ENCODE results near the gene MPZ.
"Not testable (repeated sequence)": the region's sequence is repeated elsewhere in the genome, so short reads cannot be mapped to it uniquely, and the experiment has no call there.

MPZ gene

DNA sequence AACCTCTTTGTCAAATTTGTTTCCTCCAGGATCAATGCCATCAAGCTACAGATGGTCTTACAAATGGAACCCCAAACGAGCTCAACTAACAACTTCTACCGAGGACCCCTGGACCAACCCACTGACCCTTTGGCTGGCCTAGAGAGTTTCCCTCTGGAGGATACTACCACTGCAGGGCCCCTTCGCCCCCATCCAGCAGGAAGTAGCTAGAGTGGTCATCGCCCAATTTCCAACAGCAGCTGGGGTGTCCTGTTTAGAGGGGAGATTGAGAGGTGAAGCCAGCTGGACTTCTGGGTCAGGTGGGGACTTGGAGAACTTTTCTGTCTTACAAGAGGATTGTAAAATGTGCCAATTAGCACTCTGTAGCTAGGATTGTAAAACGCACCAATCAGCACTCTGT is 52.7 kb downstream of the MPZ start:
- not testable (repeated sequence) for H3K9ac ChIP-seq (ENCODE audit: low read length); H3K4ac ChIP-seq (ENCODE audit: low read depth, low read length); H3K18ac ChIP-seq (ENCODE audit: low read length); H3K4me2 ChIP-seq (ENCODE audit: low read length); H2AK5ac ChIP-seq (ENCODE audit: low read length); DNase-seq; H3K4me1 ChIP-seq (ENCODE audit: control insufficient read depth, low read depth, low read length); H3K79me1 ChIP-seq (ENCODE audit: low read length); H3K27ac ChIP-seq (ENCODE audit: low read depth, low read length); H4K5ac ChIP-seq (ENCODE audit: low read length); H3K56ac ChIP-seq (ENCODE audit: low read length); H3K4me3 ChIP-seq (ENCODE audit: low read length); H2BK15ac ChIP-seq (replicated peaks; ENCODE audit: low read depth); H4K8ac ChIP-seq (ENCODE audit: low read depth, low read length); H3K79me2 ChIP-seq (ENCODE audit: control insufficient read depth, insufficient read depth, low read length); H3K23ac ChIP-seq (ENCODE audit: low read length); H3K36me3 ChIP-seq (ENCODE audit: control insufficient read depth, insufficient read depth, low read length); H2BK5ac ChIP-seq (ENCODE audit: low read length); H2BK120ac ChIP-seq (ENCODE audit: low read depth, low read length)
- peaks cover 16% of the 10 kb centered on the region for H3K27me3 ChIP-seq (ENCODE audit: insufficient read depth, low read length, poor library complexity)
- WGBS (ENCODE audit: extremely low coverage, insufficient coverage, low lambda C conversion rate) = no CpG with 5 or more reads among the region's 5 CpGs

DNA sequence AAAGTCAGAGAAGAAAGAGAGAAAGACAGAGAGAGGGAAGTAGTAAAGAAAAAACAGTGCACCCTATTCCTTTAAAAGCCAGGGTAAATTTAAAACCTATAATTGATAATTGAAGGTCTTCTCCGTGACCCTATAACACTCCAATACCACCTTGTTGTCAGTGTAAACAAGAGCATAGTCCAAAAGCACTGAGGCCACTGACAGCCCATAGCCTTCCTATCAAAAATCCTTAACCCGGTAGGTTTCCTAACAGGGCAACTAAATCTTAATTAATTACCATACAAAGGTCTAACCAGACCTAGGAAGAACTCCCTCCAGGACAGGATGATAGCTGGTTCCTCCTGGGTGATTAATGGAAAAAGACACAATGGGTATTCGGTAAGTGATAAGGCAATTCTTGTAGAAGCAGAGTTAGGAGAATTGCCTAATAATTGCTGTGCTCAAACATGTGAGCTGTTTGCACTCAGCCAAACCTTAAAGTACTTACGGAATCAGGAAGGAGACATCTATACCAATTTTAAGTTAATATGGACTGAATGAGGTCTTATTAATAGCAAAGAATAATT is 53.7 kb downstream of the MPZ start:
- not testable (repeated sequence) for H2BK5ac ChIP-seq (ENCODE audit: low read length)
- WGBS (ENCODE audit: extremely low coverage, insufficient coverage, low lambda C conversion rate) = no CpG with 5 or more reads among the region's 4 CpGs

DNA sequence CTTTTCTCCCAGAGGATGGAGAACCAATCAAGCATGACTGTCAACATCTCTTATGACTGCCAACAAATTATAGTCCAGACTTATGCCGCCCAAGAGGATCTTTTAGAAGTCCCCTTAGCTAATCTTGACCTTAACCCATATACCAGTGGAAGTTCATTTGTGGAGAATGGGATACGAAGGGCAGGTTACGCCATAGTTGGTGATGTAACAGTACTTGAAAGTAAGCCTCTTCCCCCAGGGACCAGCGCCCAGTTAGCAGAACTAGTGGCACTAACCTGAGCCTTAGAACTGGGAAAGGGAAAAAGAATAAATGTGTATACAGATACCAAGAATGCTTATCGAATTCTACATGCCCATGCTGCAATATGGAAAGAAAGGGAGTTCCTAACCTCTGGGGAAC is 54.5 kb downstream of the MPZ start:
- H3K4me3 ChIP-seq (ENCODE audit: low read length); H2BK15ac ChIP-seq (replicated peaks; ENCODE audit: low read depth); H4K5ac ChIP-seq (ENCODE audit: low read length); H3K23ac ChIP-seq (ENCODE audit: low read length); H3K4ac ChIP-seq (ENCODE audit: low read depth, low read length); H3K36me3 ChIP-seq (ENCODE audit: control insufficient read depth, insufficient read depth, low read length); H4K8ac ChIP-seq (ENCODE audit: low read depth, low read length); DNase-seq; H3K4me2 ChIP-seq (ENCODE audit: low read length); H3K18ac ChIP-seq (ENCODE audit: low read length); H3K4me1 ChIP-seq (ENCODE audit: control insufficient read depth, low read depth, low read length); H3K27ac ChIP-seq (ENCODE audit: low read depth, low read length); H2AK5ac ChIP-seq (ENCODE audit: low read length); H3K79me1 ChIP-seq (ENCODE audit: low read length); H2BK120ac ChIP-seq (ENCODE audit: low read depth, low read length); H3K9ac ChIP-seq (ENCODE audit: low read length); H2BK5ac ChIP-seq (ENCODE audit: low read length); H3K79me2 ChIP-seq (ENCODE audit: control insufficient read depth, insufficient read depth, low read length): not testable (repeated sequence)
- WGBS (ENCODE audit: extremely low coverage, insufficient coverage, low lambda C conversion rate) = no CpG with 5 or more reads among the region's 5 CpGs
- Histone ChIP-seq H3K27me3 (ENCODE audit: insufficient read depth, low read length, poor library complexity) (peaks cover 14% of the 10 kb centered on the region), H3K56ac (ENCODE audit: low read length) (peak overlapping the region; percentile 49)

More for the DNA sequence above, 53.7 kb downstream of the MPZ start:
- H3K79me1 ChIP-seq (ENCODE audit: low read length); H3K23ac ChIP-seq (ENCODE audit: low read length); H3K4ac ChIP-seq (ENCODE audit: low read depth, low read length); H3K27ac ChIP-seq (ENCODE audit: low read depth, low read length); H3K36me3 ChIP-seq (ENCODE audit: control insufficient read depth, insufficient read depth, low read length); H2BK15ac ChIP-seq (replicated peaks; ENCODE audit: low read depth); H4K5ac ChIP-seq (ENCODE audit: low read length); H3K18ac ChIP-seq (ENCODE audit: low read length); H4K8ac ChIP-seq (ENCODE audit: low read depth, low read length); H3K79me2 ChIP-seq (ENCODE audit: control insufficient read depth, insufficient read depth, low read length); H2AK5ac ChIP-seq (ENCODE audit: low read length); H2BK120ac ChIP-seq (ENCODE audit: low read depth, low read length); H3K56ac ChIP-seq (ENCODE audit: low read length); H3K9ac ChIP-seq (ENCODE audit: low read length); H3K4me2 ChIP-seq (ENCODE audit: low read length); H3K4me1 ChIP-seq (ENCODE audit: control insufficient read depth, low read depth, low read length); H3K4me3 ChIP-seq (ENCODE audit: low read length): not testable (repeated sequence)
- peaks cover 16% of the 10 kb centered on the region for H3K27me3 ChIP-seq (ENCODE audit: insufficient read depth, low read length, poor library complexity)
- peak; percentile 88 for DNase-seq
